Spinal cord (tissue), 10 donors: ENCODE results near the gene TMEM219. TPM values are rescaled to one million over a fixed set of nuclear protein-coding genes. Genes with fewer than 3 reads are reported as not detected.
A peak's percentile ranks its signal among the peaks of the same experiment; 100 is the strongest.
"Not testable (repeated sequence)": the region's sequence is repeated elsewhere in the genome, so short reads cannot be mapped to it uniquely, and the experiment has no call there.

ENCODE experiments used
- DNase-seq, 6 donors: peaks; one replicate each; pipeline versions ENCODE4 v3.0.0 to v3.0.0-alpha.2; 2013 to 2015; ENCODE audit warnings: low spot score in 6 of 6, low read depth in 4 of 6
- H3K27ac ChIP-seq: one replicate; pipeline ENCODE4 v1.5.1; 2013; ENCODE audit warnings: low read depth, low read length, control low read depth
- H3K27me3 ChIP-seq: one replicate; pipeline ENCODE4 v1.6.1; 2013; ENCODE audit warnings: low read length; ENCODE audit not compliant: control insufficient read depth, insufficient read depth
- H3K36me3 ChIP-seq: one replicate; pipeline ENCODE4 v1.6.1; 2013; ENCODE audit warnings: low read length; ENCODE audit not compliant: control insufficient read depth, insufficient read depth
- H3K4me1 ChIP-seq: one replicate; pipeline ENCODE4 v1.6.1; 2013; ENCODE audit warnings: low read length; ENCODE audit not compliant: control insufficient read depth, insufficient read depth
- H3K4me3 ChIP-seq: one replicate; pipeline ENCODE4 v1.5.1; 2013; ENCODE audit warnings: low read depth, low read length, control low read depth
- H3K9me3 ChIP-seq: one replicate; pipeline ENCODE4 v1.6.1; 2013; ENCODE audit warnings: low read length; ENCODE audit not compliant: control insufficient read depth, insufficient read depth
- WGBS: methylation state at CpG from one replicate; pipeline ENCODE4 v1.1.5; 2013; ENCODE audit warnings: missing lambda C conversion rate; ENCODE audit not compliant: insufficient coverage; 5-methylcytosine and 5-hydroxymethylcytosine counted together
- polyA plus RNA-seq, 2 donors: library from polyadenylated mRNA; unstranded; fragments of 120-200 nt; gene quantifications; one replicate each; pipeline ENCODE4 v1.2.1, GENCODE V29; 2013; ENCODE audit not compliant: insufficient read length in 2 of 2
- total RNA-seq, 2 donors: library from RNA; depleted of rRNA in 1 of 2; stranded (reverse); fragments of 120-200 nt in 1 of 2; fragments of >200 nt in 1 of 2; gene quantifications; one replicate each; pipeline versions ENCODE4 v1.2.3 to v1.2.4, GENCODE V29; 2013 to 2014
- donor health status: healthy.

The TMEM219 gene
- total and polyA plus RNA-seq, 4 donors = 32.5 to 91.4 (median 83.3) TPM

DNA sequence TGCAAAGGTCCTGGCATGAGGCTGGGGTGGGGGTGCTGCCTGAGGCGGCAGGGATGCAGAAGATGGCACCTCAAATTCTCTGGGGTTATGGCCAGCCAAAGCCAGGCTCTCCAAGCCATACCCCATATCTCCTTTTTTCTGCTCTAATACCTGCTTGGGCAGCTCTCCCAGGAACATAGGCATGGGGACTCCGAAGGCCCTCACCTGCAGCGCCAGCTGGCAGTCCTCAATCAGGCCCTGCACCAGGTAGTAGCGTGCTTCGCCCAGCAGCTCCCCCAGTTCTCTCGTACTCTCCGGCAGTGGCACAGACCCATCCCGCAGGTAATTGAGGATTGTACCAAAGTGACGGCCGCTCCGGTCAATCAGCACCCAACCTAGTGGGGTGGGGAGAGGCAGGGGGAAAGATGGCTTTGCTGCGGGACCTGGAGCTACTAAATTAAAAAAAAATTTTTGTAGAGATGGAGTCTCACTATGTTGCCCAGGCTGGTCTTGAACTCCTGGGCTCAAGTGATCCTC is 38.8 kb upstream of the TMEM219 start:
- Histone ChIP-seq H3K4me1 (peaks cover 46% of the 10 kb centered on the region), H3K4me3 (no peak overlapping the region), H3K36me3 (peaks cover 20% of the 10 kb centered on the region), H3K27ac (no peak overlapping the region), H3K9me3 (no peaks in the 10 kb centered on the region), H3K27me3 (no peaks in the 10 kb centered on the region)
- no peak for DNase-seq
- WGBS = 100% methylated on average over 12 of the region's 12 CpGs

- WGBS = 13% methylated on average over 7 of the region's 9 CpGs
- H3K27ac ChIP-seq = no peak overlapping the region
- H3K27me3 ChIP-seq = no peaks in the 10 kb centered on the region
Observed at GRCh38 chr16:29925105-29925756, 36.6 kb upstream of the TMEM219 start.

DNA sequence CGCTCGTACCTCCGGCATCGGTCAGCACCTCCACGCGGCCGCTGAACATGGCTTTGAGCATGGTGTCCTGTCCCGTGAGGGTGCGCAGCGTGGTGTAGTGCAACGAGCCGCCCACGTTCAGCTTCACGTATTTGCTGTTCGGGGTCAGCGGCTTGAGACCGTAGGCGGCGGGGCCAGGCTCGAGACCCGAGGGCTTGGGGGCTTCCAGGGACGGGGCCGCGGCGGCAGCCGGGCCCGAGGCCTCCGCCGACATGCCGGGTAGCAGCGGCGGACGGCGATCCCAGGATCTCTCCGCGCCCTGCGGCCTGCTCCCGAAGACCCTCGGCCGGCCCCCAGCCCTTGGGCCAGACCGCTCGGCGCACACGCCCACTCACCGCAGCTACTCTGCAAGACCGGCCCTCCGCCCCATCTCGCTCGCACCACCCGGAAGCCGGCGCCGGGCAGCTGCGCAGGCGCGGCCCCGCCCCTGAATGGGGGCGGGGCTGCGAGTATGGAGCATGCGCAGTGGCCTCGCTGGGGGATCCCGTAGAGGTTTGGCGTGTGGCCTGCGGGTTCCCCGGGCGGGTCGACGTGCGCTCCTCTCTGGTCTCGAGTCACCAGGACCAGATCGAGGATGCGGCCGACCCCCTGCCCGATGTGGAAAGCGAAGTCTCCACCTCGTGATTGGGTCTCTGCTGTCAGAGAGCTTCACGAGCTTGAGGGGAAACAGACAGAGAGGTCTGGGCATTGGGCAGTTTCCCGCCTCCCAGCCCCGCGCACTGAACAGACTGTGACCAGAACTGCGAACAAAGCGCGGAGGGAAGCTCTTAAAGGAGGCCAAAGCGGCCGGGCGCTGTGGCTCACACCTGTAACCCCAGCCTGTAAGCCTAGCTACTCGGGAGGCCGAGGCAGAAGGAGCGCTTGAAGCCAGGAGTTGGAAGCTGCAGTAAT is 35.8 kb upstream of the TMEM219 start, which contains the start of gene KCTD13:
KCTD13 (minus strand) TSS at position 446 of the 930 bp plus-strand sequence; CDS start at position 253, 193 bp downstream.
- Histone ChIP-seq H3K9me3 (no peaks in the 10 kb centered on the region), H3K27ac (peak within 1 kb of the TSS; percentile 95), H3K4me3 (peak within 1 kb of the TSS; percentile 87), H3K27me3 (no peaks in the 10 kb centered on the region), H3K4me1 (peaks cover 46% of the 10 kb centered on the region), H3K36me3 (peaks cover 14% of the 10 kb centered on the region)
- DNase-seq = peak; percentile 80 to 97 (median 88)
- under 1% methylated on average over 89 of the region's 89 CpGs for WGBS

More at GRCh38 chr16:29925105-29925756, 36.6 kb upstream of the TMEM219 start:
- peaks cover 46% of the 10 kb centered on the region for H3K4me1 ChIP-seq
- peak in 1 of 6 donors; percentile 30 for DNase-seq
- H3K4me3 ChIP-seq = peak overlapping the region; percentile 87
- H3K9me3 ChIP-seq = no peaks in the 10 kb centered on the region
- peaks cover 14% of the 10 kb centered on the region for H3K36me3 ChIP-seq

DNA sequence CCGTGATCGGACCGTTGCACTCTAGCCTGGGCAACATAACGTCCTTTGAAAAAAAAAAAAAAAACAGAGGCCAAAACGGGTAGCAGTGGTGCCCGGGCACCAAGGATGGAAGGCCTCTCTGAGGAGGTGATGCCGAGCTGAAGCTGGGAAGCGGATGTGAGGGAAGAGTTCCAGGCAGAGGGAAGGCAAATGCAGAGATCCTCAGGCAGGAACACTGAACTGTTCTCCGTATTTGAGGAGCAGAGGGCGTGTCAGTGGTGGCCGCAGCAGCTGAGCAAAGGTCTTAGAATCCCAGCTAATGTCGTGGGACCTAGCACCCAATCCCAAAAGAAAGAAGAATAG is 35.2 kb upstream of the TMEM219 start:
- no peak for DNase-seq
- H3K4me1 ChIP-seq = peaks cover 40% of the 10 kb centered on the region
- under 1% methylated on average over 12 of the region's 12 CpGs for WGBS
- H3K9me3 ChIP-seq = no peaks in the 10 kb centered on the region
- peak overlapping the region; percentile 87 for H3K4me3 ChIP-seq
- H3K36me3 ChIP-seq = peaks cover 14% of the 10 kb centered on the region
- H3K27me3 ChIP-seq = no peaks in the 10 kb centered on the region
- H3K27ac ChIP-seq = peak overlapping the region; percentile 95

DNA sequence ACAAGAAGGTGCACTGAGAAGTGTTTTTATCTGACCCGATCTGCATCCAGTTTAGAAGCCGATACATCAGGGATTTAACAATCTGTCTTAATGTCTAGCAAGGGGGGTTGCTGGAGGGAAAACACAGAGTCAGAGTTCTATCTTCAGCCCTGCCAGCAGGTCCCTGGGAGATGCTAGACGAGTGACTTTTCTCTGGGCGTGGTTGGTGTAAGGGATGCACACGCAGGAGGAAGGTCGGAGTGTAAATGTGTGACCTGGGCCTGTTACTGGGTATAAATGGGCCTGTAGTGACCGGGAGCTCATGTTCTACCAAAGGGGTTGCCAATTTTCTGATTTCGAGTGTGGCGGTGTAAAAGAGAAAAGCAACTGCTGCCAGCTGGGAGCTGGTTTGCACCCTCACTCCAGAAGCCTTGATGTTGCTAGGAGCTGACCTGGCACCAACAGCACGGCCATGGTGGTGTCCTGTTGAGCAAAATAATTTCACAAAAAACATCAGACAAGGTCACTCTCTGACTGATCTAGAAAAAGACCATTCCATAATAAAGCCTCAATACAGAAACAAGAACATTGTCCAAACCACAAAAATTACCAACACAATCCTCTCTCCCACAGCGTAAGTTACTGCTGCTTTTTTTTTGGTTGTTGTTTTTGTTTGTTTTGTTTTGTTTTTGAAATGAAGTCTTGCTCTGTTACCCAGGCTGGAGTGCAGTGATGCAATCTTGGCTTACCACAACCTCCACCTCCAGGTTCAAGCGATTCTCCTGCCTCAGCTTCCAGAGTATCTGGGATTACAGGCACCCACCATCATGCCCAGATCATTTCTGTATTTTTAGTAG is 34.6 kb upstream of the TMEM219 start:
- WGBS = 36% methylated on average over 10 of the region's 12 CpGs
- Histone ChIP-seq H3K4me1 (peaks cover 40% of the 10 kb centered on the region), H3K36me3 (peaks cover 14% of the 10 kb centered on the region), H3K27me3 (no peaks in the 10 kb centered on the region), H3K27ac (peak overlapping the region; percentile 95), H3K4me3 (peak overlapping the region; percentile 87), H3K9me3 (no peaks in the 10 kb centered on the region)
- peak in 2 of 6 donors; percentile 42 to 71 for DNase-seq

DNA sequence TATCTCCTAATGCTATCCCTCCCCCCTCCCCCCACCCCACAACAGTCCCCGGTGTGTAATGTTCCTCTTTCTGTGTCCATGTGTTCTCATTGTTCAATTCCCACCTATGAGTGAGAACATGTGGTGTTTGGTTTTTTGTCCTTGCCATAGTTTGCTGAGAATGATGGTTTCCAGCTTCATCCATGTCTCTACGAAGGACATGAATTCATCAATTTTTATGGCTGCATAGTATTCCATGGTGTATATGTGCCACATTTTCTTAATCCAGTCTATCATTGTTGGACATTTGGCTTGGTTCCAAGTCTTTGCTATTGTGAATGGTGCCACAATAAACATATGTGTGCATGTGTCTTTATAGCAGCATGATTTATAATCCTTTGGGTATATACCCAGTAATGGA is 30.1 kb upstream of the TMEM219 start:
- not testable (repeated sequence) for H3K27ac ChIP-seq, DNase-seq, H3K4me3 ChIP-seq, H3K9me3 ChIP-seq, H3K36me3 ChIP-seq, H3K27me3 ChIP-seq
- H3K4me1 ChIP-seq = peaks cover 15% of the 10 kb centered on the region
- no CpG with 5 or more reads among the region's 2 CpGs for WGBS

DNA sequence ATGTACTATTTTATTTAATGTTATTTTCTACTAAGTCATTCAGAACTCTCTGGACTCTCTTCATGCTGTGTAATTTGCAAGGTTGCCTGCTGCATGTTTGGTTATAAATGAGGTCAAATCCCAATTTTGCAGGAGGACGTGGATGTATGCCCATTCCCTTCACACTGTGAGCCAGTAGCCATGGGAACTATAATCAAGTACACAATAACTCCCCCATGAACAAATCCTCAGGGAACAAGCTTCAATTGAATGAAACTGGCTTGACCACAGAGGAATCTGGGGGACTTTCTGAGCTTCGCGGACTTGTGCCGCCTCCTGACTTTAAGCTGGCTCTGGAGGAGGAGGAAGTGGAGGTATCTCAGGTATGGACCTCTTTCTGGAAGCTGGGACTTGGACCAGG is 21.2 kb upstream of the TMEM219 start:
- no peak overlapping the region for H3K27ac ChIP-seq
- DNase-seq = peak in 2 of 6 donors; percentile 28 to 47

DNA sequence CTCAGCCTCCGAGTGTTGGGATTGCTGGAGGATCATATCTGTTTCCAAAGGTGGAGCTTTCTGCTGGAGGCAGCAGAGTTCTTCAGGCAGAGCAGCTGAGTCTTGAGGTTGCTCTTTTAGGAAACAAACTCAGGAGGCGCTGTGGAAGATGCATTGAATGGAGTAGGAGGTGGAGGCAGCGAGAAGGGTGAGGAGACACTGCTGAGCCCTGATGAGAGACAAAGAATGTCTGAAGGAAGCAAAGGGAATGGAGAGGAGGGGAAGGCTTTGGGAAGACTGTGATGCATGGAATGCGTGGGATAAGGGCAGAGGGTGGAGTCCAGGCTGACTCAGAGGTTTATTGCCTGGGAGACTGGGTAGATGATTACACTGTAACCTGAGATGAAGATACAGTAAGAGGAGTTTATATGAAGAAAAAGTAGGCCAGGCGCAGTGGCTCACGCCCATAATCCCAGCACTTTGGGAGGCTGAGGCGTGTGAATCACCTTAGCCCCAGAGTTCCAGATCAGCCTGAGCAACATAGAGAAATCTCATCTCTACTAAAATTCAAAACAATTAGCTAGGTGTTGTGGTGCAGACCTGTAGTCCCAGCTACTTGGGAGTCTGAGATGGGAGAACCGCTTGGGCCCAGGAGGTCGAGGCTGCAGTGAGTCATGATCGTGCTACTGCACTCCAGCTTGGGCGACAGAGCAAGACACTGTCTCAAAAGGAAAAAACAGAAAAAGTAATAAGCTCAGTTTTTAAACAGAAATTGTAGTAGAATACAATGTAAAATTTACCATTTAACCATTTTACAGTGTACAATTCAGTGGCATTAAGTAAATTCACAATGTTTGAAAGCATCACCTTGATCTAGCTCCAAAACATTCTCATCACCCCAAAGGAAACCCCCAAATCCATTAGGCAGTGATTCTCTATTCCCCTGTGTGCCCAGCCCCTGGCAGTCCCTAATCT is 17.8 kb upstream of the TMEM219 start:
- peak overlapping the region; percentile 8 for H3K27ac ChIP-seq
- 62% methylated on average over 6 of the region's 11 CpGs for WGBS

More for the DNA sequence above, 21.2 kb upstream of the TMEM219 start:
- H3K9me3 ChIP-seq = no peaks in the 10 kb centered on the region
- no peaks in the 10 kb centered on the region for H3K27me3 ChIP-seq
- no peak overlapping the region for H3K4me3 ChIP-seq
- no peaks in the 10 kb centered on the region for H3K36me3 ChIP-seq
- 41% methylated on average over 3 of the region's 4 CpGs for WGBS
- H3K4me1 ChIP-seq = peaks cover 8% of the 10 kb centered on the region

More for the DNA sequence above, 17.8 kb upstream of the TMEM219 start:
- no peaks in the 10 kb centered on the region for H3K9me3 ChIP-seq
- no peaks in the 10 kb centered on the region for H3K27me3 ChIP-seq
- DNase-seq = peak in 1 of 6 donors; percentile 32
- H3K4me1 ChIP-seq = peaks cover 8% of the 10 kb centered on the region
- no peaks in the 10 kb centered on the region for H3K36me3 ChIP-seq
- no peak overlapping the region for H3K4me3 ChIP-seq
